HEK293T (cell line): Measurements from ENCODE around the gene ANO2.

Experiments used
- FOXM1 ChIP-seq: fragments of 450-650 bp; IDR thresholded peaks from 2 replicates; pipeline ENCODE4 v1.6.1; 2017; ENCODE audit warnings: mild to moderate bottlenecking, borderline replicate concordance
- HDGF ChIP-seq: fragments of 450-650 bp; IDR thresholded peaks from 2 replicates; pipeline ENCODE4 v1.6.1; 2017; ENCODE audit warnings: antibody characterized with exemption, borderline replicate concordance
- L3MBTL2 ChIP-seq: fragments of 450-650 bp; conservative IDR thresholded peaks from 2 replicates; pipeline ENCODE4 v1.6.1; 2016; ENCODE audit warnings: mild to moderate bottlenecking
- NFRKB ChIP-seq: fragments of 450-650 bp; IDR thresholded peaks from 2 replicates; pipeline ENCODE4 v1.6.1; 2016; ENCODE audit warnings: mild to moderate bottlenecking, moderate library complexity
- SUZ12 ChIP-seq: fragments of 450-650 bp; IDR thresholded peaks from 2 replicates; pipeline ENCODE4 v1.6.1; 2016; ENCODE audit warnings: mild to moderate bottlenecking
- TARDBP ChIP-seq: fragments of 450-650 bp; IDR thresholded peaks from 2 replicates; pipeline ENCODE4 v1.6.1; 2016
- ZNF384 ChIP-seq: fragments of 450-650 bp; IDR thresholded peaks from 2 replicates; pipeline ENCODE4 v1.6.1; 2016

DNA sequence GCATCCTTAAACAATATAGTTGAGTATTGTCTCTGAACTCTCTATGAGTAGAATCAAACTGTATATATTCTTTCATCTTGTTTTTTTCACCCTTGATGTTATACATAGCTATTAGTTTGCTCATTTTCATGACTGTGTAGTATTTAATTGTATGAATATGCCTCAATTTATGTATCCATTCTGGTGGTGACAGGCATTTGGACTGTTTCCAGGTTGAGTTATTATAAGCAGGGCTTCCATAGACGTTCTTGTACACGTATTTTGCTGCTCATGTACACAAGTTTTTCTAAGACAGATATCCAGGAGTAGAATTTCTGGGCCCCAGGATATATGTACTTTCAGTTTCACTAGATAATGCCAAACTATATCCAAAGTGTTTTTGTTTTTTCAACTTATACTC is 301.8 kb downstream of the ANO2 start:
- TF ChIP-seq SUZ12 (no peak), FOXM1 (no peak), ZNF384 (no peak), TARDBP (no peak), NFRKB (no peak), HDGF (no peak), L3MBTL2 (no peak)
